ENCODE measurements around the gene RAB18. TPM values are rescaled to one million over a fixed set of nuclear protein-coding genes. Genes with fewer than 3 reads are reported as not detected.

RAB18 gene
- total and polyA plus RNA-seq, 7 donors: 37.5 to 83.7 (median 53.2) TPM

DNA sequence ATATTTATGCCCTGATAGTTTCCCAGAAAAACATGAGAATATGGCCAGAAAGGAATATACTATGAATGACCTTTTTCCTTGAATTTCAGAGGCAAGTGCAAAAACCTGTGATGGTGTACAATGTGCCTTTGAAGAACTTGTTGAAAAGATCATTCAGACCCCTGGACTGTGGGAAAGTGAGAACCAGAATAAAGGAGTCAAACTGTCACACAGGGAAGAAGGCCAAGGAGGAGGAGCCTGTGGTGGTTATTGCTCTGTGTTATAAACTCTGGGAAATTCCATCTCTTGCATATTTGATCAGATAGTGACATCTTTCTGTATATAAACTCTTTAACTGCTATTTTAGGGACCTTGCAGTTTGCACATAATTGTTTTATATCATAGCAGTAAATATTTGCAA is 33.7 kb downstream of the RAB18 start:
- intact Hi-C loops (cut with DNase I): loop anchor here (10.0 kb wide), 1 partner anchor 93 kb away; no protein-coding TSS in a partner anchor
- no peaks in the 10 kb centered on the region for H3K27me3 ChIP-seq
- no peak overlapping the region for H3K4me3 ChIP-seq
- no peaks in the 10 kb centered on the region for H3K9me3 ChIP-seq
- H3K36me3 ChIP-seq: peaks cover 0 to 68% (median 10%) of the 10 kb centered on the region in 4 donors
- TF ChIP-seq POLR2AphosphoS5 (IDR thresholded peaks at IDR 0.05) (no peak), POLR2A (IDR thresholded peaks at IDR 0.05) (no peak), EP300 (IDR thresholded peaks at IDR 0.05) (no peak)
- TF ChIP-seq, protein P1, sequence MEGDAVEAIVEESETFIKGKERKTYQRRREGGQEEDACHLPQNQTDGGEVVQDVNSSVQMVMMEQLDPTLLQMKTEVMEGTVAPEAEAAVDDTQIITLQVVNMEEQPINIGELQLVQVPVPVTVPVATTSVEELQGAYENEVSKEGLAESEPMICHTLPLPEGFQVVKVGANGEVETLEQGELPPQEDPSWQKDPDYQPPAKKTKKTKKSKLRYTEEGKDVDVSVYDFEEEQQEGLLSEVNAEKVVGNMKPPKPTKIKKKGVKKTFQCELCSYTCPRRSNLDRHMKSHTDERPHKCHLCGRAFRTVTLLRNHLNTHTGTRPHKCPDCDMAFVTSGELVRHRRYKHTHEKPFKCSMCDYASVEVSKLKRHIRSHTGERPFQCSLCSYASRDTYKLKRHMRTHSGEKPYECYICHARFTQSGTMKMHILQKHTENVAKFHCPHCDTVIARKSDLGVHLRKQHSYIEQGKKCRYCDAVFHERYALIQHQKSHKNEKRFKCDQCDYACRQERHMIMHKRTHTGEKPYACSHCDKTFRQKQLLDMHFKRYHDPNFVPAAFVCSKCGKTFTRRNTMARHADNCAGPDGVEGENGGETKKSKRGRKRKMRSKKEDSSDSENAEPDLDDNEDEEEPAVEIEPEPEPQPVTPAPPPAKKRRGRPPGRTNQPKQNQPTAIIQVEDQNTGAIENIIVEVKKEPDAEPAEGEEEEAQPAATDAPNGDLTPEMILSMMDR (IDR thresholded peaks at IDR 0.05): no peak
- H3K27ac ChIP-seq: no peak overlapping the region
- DNase-seq: no peak
- peaks cover 0 to 14% (median 9%) of the 10 kb centered on the region in 4 donors for H3K4me1 ChIP-seq

- Histone ChIP-seq H3K27me3 (no peaks in the 10 kb centered on the region), H3K4me1 (peaks cover 0 to 10% (median 7%) of the 10 kb centered on the region in 4 donors), H3K27ac (no peak overlapping the region), H3K4me3 (no peak overlapping the region), H3K9me3 (no peaks in the 10 kb centered on the region), H3K36me3 (peaks cover 0 to 58% (median 2%) of the 10 kb centered on the region in 4 donors)
- TF ChIP-seq, protein P1 (IDR thresholded peaks at IDR 0.05): no peak
- TF ChIP-seq POLR2A (IDR thresholded peaks at IDR 0.05) (no peak), EP300 (IDR thresholded peaks at IDR 0.05) (no peak), POLR2AphosphoS5 (IDR thresholded peaks at IDR 0.05) (no peak)
- 29 to 72% methylated on average over 1 of the region's 1 CpG for WGBS, 2 donors
- intact Hi-C loops (cut with DNase I): no loop called here
- no peak for DNase-seq
Measured at GRCh38 chr10:27540672-27541071, 36.6 kb downstream of the RAB18 start.

- intact Hi-C loops (cut with DNase I): no loop called here
- peaks cover 0 to 10% (median 3%) of the 10 kb centered on the region in 4 donors for H3K4me1 ChIP-seq
- DNase-seq: no peak
- TF ChIP-seq EP300 (IDR thresholded peaks at IDR 0.05) (no peak), POLR2AphosphoS5 (IDR thresholded peaks at IDR 0.05) (no peak), POLR2A (IDR thresholded peaks at IDR 0.05) (no peak)
- TF ChIP-seq, protein P1 (IDR thresholded peaks at IDR 0.05): no peak
- 63 to 74% methylated on average over 8 of the region's 8 CpGs for WGBS, 2 donors
- H3K36me3 ChIP-seq: peaks cover 0 to 52% (median 3%) of the 10 kb centered on the region in 4 donors
- no peaks in the 10 kb centered on the region for H3K27me3 ChIP-seq
- no peak overlapping the region for H3K27ac ChIP-seq
- no peaks in the 10 kb centered on the region for H3K9me3 ChIP-seq
- H3K4me3 ChIP-seq: no peak overlapping the region
Measured at GRCh38 chr10:27541796-27542729, 38.0 kb downstream of the RAB18 start.

- peaks cover 0 to 6% (median 2%) of the 10 kb centered on the region in 4 donors for H3K4me1 ChIP-seq
- WGBS, 2 donors: 86 to 90% methylated on average over 2 of the region's 2 CpGs
- intact Hi-C loops (cut with DNase I): no loop called here
- no peak overlapping the region for H3K4me3 ChIP-seq
- H3K27me3 ChIP-seq: no peaks in the 10 kb centered on the region
- H3K9me3 ChIP-seq: no peaks in the 10 kb centered on the region
- H3K36me3 ChIP-seq: peaks cover 0 to 48% (median 3%) of the 10 kb centered on the region in 4 donors
- no peak for DNase-seq
- H3K27ac ChIP-seq: no peak overlapping the region
- TF ChIP-seq POLR2AphosphoS5 (IDR thresholded peaks at IDR 0.05) (no peak), POLR2A (IDR thresholded peaks at IDR 0.05) (no peak), EP300 (IDR thresholded peaks at IDR 0.05) (no peak)
- TF ChIP-seq, protein P1 (IDR thresholded peaks at IDR 0.05): no peak
Measured at GRCh38 chr10:27542812-27543211, 38.7 kb downstream of the RAB18 start.
